ENCODE data around the gene ZFYVE21.

ZFYVE21 gene

DNA sequence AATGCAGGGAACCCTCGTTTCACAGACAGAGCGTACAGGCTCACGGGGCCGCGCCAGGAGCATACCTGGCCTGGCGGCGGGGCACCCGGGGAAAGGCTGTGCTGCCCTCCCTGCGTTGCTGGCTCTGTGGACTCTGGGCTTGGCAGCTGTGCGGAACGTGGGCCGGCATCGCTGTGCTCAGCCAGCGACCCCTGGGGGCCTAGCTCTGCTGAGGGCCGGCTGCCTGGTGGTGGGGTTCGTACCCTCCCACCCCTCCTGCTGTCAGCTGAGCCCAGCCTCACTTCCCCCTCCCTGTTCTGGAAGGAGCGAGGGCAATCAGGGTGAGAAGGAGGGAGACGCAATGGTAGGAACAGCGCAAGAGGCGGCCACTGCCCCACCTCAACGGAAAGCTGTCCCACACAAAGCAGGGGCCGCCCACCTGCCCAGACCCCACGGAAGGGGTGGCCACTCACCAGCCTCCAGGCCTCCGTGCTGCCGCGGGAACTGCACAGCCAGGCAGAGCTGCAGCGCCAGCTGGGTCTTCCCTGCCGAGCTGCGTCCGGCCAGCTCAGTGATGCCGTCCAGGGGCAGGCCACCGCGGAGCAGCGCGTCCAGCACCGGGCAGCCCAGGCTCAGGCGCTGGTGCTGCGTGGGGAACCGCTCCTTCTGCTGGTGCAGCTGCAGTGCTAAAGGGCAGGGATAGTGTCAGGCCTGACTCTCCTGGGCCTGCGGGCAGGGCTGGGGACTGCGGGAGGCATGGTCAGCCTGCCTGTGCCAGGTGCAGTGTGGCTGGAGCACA, 8.9 kb upstream of the ZFYVE21 start:
- no peak for DNase-seq

DNA sequence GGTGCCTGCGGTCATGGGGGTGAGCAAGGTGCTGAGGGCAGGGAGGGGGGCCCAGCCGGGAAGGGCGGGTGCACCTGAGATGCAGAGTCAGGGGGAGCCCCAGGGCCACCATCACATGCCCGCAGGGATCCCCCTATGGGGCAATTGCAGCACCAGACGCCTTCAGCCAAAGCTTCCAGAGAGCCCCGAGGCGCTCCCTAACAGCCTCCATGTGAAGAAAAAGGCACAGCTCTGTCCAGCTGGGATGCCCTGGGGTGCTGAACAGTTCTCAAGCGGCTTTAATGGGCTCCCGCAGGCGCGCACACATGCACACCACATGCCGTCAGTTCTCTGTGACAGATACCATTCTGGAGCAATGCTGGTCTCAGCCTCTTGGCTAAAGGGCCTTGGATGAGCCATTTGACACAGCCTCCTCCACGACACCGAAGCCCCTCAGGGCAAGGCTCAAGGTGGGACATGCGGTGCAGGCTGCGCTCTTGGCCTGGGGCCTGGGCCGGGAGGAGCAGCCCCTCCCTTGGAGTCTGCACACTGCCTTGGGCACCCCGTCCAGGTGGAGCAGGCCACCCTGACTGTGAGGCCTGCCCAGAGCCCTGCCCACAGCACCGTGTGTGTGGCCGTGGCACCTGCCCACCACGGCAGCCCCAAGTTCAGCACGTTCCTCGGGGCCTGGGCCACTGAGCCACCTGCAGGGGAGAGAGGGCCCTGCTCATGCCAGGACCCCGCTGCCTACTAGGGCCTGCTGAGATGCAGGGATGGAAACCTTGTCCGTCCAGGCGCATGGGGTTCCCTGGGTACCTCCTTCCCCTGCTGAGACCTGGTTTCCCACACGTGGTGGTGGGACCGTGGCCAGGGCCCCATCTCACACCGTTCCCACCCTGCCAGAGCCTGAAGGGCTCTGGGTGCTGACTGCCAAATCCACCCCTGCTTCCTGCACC, 8.0 kb upstream of the ZFYVE21 start:
- DNase-seq, result no peak

DNA sequence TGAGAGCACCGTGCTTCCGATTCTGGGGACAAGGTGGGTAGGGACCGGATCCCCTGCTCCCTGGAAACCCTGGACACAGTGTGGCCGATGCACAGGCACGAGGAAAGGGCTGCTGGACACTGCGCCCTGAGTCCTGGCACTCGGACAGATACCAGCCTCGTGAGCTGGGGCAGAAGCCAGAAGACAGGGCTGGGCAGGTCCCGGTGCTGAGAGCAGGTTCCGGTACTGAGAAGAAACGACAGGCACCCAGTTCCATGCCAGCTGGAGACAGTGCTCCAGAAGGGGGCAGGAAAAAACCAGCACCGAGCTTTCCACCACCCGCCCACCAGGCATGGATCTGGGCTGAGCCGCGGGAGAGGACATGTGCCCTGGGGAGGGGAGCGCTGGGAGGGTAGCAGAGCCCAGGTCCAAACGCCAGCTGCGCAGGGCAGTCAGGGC, 6.8 kb upstream of the ZFYVE21 start:
- DNase-seq, result no peak

DNA sequence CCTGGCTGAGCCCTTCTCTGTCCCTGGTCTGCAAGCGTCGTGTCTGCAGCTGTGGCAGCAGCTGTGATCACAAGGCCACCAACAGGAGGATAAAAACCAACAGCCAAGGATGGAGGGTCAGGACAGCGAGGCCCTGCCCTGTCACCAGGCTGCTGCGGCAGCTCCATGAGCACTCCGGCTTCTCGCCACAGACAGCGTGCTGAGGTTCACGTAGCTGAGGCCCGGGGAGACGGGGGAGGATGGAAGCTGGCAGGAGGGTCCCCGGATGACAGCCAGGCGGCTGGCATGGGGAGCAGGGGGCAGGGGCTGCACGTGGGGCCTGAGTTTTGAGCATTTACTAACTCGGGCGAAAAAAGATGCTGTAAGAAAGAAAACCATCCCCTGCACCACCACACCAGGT, 5.8 kb upstream of the ZFYVE21 start:
- no peak for DNase-seq

- DNase-seq, result no peak
Measured at GRCh38 chr14:103710771-103711377, 4.7 kb upstream of the ZFYVE21 start.

GRCh38 chr14:103711516-103712431, 3.8 kb upstream of the ZFYVE21 start:
- no peak for DNase-seq

DNA sequence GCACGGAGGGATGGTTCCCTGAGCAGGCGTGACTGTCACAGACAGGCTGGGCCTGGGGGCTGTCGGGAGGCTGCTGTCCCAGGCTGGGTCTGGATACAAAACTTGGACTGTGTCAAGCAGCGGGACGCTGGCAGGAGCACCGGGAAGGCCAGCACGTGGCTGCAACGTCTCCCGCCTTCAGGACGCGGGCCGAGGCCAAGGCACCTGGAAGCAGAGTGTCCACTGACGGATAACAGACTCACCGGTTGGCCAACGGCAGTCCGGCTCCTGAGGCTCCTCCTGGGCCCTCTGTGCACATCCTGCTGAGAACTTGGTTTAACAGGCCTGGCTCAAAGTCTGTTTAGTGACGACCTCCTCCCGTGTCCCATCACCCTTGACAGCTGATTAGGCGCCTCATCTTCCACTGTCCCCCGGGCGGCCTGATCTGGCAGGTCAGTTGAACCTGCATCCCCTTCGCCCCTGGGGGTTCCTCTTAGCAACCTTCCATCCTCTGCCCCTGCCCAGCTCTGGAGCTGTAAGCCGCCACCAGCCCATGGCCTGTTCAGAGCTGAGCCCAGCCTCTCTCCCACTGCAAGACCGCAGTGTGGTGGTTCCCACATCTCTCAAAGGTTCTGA, 2.9 kb upstream of the ZFYVE21 start:
- DNase-seq, result no peak

- no peak for DNase-seq
Measured at GRCh38 chr14:103713304-103714062, 2.1 kb upstream of the ZFYVE21 start.

DNA sequence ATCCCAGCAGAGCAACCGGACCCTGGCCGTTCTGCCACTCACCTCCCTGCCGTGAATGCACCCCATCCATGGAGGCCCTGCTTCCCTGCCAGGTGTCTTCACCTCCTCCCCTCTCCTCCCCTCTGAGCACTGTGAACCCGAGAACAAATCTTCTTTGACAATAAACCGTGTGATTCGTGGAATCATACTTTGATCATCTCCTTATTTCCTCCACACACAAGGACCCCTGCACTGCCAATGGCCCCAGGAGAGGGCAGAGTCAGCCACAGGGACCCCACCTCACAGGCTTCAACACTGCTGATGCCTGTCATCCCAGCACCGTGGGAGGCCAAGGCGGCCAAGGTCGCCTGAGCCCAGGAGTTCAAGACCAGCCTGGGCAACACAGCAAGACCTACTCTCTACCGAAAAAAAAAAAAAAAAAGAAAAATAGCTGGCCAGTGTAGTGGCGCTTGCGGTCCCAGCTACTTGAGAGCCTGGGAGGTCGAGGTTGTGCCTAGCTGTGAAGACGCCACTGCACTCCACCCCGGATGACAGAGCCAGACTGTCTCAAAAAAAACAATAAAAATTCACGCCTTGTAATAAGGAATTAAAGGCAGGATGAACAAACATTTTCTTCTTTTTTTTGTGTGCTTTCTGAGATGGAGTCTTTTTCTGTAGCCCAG, 1.4 kb upstream of the ZFYVE21 start:
- DNase-seq, result no peak

DNA sequence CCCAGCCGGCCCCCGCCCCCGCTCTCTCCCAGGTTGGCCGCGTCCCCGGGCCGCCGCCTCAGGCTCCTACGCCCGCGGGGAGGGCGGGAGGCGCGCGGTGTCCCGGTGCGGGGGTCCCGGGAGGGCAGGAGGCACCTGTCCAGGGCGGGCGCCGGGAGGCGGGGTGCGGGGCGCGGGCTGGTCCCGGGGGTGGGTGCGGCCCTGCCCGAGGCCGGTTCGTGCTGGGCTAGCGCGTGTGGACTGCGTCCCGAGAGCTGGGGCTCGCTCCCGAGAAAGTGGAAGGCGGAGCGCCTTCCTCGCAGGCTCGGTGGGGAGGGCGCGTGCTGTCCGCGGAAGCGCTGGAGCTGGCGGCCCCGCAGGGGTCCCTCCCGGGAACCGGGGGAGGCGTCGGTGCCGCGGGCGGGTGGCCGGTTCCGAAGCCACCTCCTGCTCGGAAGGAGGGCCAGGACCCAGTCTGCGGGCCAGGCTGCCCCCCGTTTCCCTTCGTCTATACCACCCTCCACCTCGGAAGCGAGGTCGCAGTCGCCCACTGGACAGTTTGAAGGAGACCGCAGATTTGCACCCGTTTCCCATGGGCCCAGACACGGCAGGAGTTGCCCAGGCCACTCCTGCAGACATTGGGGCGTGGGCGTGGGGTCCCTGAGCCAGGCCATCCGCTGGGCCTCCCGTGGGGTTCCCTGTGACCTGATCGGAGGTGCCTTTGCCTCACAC, 636 bp downstream of the ZFYVE21 start:
- DNase-seq, result no peak

DNA sequence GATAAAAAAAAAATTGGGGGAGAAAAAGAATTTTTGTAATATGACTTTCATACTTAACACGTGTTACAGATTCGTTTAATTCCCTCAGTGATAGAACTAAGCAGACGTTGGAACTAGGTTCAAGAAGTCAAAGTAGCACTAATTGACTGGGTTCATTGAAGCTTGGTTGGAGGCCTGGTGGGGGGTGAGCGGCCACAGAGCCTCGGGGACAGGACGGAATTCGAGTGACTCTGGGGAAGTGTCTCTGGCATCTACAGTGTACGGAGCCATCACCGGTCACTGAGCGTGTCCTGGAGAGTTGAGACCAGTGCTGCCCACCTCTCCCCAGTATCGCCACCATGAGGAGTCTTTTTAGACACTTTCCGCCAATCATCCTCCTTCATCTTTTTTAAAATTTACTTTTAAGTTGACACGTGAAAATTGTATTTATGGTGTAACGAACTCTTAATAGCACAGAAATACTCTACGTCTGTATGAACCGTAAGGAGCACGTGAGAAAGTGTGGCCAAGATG, 1.3 kb downstream of the ZFYVE21 start:
- no peak for DNase-seq

GRCh38 chr14:103718572-103718971, 3.0 kb downstream of the ZFYVE21 start:
- DNase-seq, result no peak

DNA sequence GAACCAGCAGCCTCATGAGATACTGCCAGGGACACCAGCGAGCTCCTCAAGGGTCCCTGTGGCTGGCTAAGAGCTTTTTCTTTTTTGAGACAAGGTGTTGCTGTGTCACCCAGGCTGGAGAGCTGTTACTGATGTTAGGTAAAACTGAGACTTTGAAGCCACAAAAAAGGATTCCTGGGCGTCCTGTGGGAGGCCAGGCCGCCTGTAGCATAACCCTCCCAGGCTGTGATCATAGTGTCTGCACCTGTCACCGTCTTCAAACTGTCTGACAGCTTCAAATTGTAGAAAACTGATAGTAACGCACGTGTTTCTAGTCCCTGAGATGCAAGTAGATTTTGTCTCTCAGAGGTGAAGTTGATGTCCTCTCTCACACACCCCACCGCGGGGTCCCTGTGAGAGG, 4.1 kb downstream of the ZFYVE21 start:
- no peak for DNase-seq

- no peak for DNase-seq
Measured at GRCh38 chr14:103721334-103722120, 5.9 kb downstream of the ZFYVE21 start.

GRCh38 chr14:103723748-103724081, 8.1 kb downstream of the ZFYVE21 start:
- no peak for DNase-seq

DNA sequence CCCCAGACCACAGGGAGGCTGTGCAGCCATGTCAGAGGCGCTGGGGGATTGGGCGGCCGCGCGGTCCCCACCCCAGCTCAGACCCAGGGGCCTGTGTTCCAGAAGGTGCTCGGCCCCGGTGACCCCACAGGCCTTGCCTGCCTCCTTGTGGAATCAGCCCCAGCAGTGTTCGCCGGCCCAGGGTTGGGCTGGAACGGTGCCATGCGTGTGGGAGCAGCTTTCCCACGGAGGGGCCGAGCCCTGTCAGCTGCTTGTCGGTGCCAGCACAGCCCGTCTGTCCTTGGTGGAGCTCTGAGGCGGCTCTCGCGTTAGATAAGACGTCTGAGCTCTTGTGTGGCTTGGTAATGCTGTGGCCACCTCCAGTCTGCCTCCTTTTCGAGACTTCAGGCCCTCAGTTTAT, 8.5 kb downstream of the ZFYVE21 start:
- DNase-seq, result no peak

- DNase-seq, result no peak
Measured at GRCh38 chr14:103725001-103725682, 9.5 kb downstream of the ZFYVE21 start.

DNA sequence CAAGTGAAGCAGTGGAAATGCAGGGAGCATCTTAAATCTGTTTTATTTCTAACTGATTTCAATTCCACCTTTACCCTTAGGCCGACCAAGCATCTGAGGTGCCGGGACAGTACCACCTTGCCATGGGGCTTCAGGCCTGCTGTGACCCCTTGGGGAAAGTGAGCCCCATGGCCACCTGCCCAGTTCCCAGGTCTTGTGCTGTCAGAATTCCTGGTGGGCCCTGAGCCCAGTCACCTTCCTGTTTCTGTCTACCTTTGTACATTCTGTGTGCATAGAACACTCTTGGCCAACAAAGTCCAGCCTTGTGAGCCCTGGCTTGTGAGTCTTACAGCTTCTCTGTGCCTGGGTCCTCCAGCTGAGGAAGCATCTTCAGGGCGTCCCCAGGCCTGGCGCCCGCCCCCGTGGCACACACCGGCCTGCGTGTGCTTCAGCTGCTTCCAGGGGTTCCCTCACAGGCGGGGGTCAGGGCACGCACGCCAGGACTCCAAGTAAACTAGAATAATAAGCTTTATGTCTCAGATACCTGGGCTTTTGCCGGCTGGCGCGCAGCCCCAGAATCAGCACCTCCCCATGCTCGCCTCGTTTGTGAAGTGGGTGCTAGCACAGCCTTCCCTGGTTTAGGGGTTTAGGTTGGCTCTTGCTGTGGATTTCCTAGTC, 10.3 kb downstream of the ZFYVE21 start:
- no peak for DNase-seq

Measured in DMS79 treated with DMSO at 0.1 percent for 48 hours (cell line).